ENCODE results near the gene SMIM32. TPM values are rescaled to one million over a fixed set of nuclear protein-coding genes. Genes with fewer than 3 reads are reported as not detected.

Gene SMIM32
- total RNA-seq, 4 donors from 2014 or later, result not detected

GRCh38 chr5:136200761-136201160, 7.8 kb upstream of the SMIM32 start:
- Histone ChIP-seq H3K27ac (no peak overlapping the region), H3K4me3 (no peak overlapping the region), H3K9me3 (peaks cover 0 to 7% (median 0%) of the 10 kb centered on the region in 3 donors), H3K27me3 (no peaks in the 10 kb centered on the region), H3K4me1 (peaks cover 0 to 11% (median 0%) of the 10 kb centered on the region in 3 donors), H3K36me3 (no peaks in the 10 kb centered on the region)
- ATAC-seq, result no peak
- no peak for TF ChIP-seq POLR2AphosphoS5 (IDR thresholded peaks at IDR 0.05)
- WGBS, 2 donors (ENCODE audit: low coverage in 1 of 2), result 60 to 83% methylated on average over 1 to 2 of the region's 3 CpGs

DNA sequence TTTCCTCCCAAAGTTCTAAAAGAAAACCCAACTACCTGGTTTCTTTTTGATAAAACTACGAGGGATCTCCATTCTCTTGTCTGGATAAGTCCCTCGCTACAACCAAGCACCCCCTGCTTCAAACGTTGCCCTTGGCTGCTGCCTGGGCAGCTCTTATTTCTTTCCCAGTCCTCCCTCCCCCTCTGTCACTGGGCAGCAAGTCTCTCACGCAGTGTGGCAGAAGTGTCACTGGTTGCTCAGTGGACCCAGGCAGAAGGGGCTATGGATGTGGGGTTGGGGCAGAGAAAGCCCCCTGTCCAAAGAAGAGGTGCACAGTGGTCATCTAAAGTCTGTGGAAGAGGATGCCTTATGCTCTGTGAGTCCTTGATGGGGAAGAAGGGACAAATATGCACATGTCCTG, 7.2 kb upstream of the SMIM32 start:
- Histone ChIP-seq H3K27ac (no peak overlapping the region), H3K27me3 (no peaks in the 10 kb centered on the region), H3K4me1 (peaks cover 0 to 14% (median 0%) of the 10 kb centered on the region in 3 donors), H3K9me3 (peaks cover 0 to under 1% (median 0%) of the 10 kb centered on the region in 3 donors), H3K36me3 (no peaks in the 10 kb centered on the region), H3K4me3 (no peak overlapping the region)
- 72% methylated on average over 3 of the region's 4 CpGs; no CpG with 5 or more reads in 1 of the 2 donors for WGBS, 2 donors (ENCODE audit: low coverage in 1 of 2)
- TF ChIP-seq, protein P1, sequence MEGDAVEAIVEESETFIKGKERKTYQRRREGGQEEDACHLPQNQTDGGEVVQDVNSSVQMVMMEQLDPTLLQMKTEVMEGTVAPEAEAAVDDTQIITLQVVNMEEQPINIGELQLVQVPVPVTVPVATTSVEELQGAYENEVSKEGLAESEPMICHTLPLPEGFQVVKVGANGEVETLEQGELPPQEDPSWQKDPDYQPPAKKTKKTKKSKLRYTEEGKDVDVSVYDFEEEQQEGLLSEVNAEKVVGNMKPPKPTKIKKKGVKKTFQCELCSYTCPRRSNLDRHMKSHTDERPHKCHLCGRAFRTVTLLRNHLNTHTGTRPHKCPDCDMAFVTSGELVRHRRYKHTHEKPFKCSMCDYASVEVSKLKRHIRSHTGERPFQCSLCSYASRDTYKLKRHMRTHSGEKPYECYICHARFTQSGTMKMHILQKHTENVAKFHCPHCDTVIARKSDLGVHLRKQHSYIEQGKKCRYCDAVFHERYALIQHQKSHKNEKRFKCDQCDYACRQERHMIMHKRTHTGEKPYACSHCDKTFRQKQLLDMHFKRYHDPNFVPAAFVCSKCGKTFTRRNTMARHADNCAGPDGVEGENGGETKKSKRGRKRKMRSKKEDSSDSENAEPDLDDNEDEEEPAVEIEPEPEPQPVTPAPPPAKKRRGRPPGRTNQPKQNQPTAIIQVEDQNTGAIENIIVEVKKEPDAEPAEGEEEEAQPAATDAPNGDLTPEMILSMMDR (IDR thresholded peaks at IDR 0.05), result no peak
- TF ChIP-seq POLR2AphosphoS5 (IDR thresholded peaks at IDR 0.05) (no peak), POLR2A (IDR thresholded peaks at IDR 0.05) (no peak), EP300 (IDR thresholded peaks at IDR 0.05) (no peak)
- no peak for ATAC-seq

DNA sequence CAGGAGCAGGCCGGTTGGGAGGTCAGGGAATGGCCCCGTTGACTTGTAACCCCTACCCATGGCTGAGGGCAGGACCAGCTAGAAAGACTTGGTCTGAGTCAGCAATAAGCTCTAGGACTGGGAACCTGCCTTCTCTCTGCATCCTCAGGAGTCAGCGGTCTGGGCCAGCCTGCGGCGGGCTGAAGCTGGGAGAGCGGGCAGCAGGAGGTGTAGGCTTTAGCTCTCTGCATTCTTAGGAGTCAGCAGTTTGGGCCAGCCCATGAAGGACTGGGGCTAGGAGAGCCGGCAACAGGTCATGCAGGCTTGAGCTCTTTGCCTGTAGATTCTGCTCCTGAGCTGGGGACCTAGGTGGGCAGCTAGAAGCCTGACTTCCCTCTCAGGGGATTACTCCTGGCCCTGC, 6.4 kb upstream of the SMIM32 start:
- H3K27me3 ChIP-seq, result no peaks in the 10 kb centered on the region
- 87% methylated on average over 2 of the region's 7 CpGs; no CpG with 5 or more reads in 1 of the 2 donors for WGBS, 2 donors (ENCODE audit: low coverage in 1 of 2)
- TF ChIP-seq, protein P1 (IDR thresholded peaks at IDR 0.05), result no peak
- no peak overlapping the region for H3K4me3 ChIP-seq
- H3K27ac ChIP-seq, result no peak overlapping the region
- no peaks in the 10 kb centered on the region for H3K9me3 ChIP-seq
- H3K4me1 ChIP-seq, result peaks cover 0 to 14% (median 0%) of the 10 kb centered on the region in 3 donors
- H3K36me3 ChIP-seq, result no peaks in the 10 kb centered on the region
- no peak for ATAC-seq

DNA sequence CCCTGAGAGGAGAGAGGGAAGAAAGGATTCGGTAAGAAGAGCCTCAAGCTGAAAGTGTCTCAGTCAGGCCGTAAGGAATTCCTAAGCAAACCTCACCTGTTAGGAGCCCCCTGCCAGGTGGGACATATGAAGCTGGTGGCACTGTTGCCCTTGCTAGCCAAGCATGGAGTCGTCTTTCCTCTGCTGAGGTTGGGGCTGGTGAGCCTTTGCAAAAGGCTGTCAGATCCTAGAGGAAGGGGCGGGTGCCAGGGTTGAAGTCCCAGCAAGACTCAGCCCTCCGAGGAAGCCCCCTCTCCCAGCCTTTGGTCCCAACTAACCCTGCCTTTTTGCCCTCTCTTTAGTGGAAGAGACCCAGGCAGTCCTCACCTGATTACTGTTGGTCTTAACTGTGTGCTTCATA, 5.5 kb upstream of the SMIM32 start:
- H3K27ac ChIP-seq, result no peak overlapping the region
- H3K9me3 ChIP-seq, result no peaks in the 10 kb centered on the region
- ATAC-seq, result no peak
- peaks cover 0 to 20% (median 0%) of the 10 kb centered on the region in 3 donors for H3K4me1 ChIP-seq
- peaks cover 4% of the 10 kb centered on the region for H3K27me3 ChIP-seq
- H3K4me3 ChIP-seq, result no peak overlapping the region
- no peaks in the 10 kb centered on the region for H3K36me3 ChIP-seq
- TF ChIP-seq, protein P1 (IDR thresholded peaks at IDR 0.05), result no peak
- 80 to 91% methylated on average over 1 to 3 of the region's 5 CpGs for WGBS, 2 donors (ENCODE audit: low coverage in 1 of 2)

DNA sequence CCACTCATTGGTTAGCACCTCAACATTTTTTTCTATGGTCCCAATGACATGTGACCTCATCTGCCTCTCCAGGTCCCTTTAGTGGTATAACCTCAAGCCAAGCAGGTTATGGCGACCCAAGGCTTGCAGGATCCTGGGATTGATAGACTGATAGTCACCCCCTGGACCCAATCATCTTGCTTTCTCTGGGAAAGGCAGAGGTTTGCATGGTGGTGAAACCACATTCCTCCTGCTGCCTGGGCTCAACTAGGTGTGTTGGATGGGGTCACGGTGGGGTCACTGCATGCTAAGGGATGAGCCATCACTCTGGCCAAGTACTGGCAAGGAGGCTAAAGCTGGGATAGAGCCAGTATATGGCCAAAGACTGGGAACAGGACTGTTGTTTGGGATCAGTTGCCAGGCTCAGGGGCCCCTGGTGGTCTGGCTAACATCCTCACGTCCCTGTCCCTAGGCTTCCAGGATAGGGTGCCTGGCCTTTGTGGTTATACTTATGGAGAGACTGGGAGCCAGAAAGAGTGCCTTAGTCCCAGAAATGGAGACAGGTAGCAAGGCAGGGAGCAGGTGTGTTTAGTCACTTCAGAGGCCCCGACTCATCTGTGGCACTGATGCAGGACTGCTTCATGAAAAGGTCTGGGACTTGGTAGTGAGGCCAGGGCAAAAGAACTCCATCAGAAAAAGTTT, 4.6 kb upstream of the SMIM32 start:
- Histone ChIP-seq H3K4me3 (no peak overlapping the region), H3K27me3 (peaks cover 13% of the 10 kb centered on the region), H3K9me3 (no peaks in the 10 kb centered on the region), H3K4me1 (peaks cover 0 to 28% (median 7%) of the 10 kb centered on the region in 3 donors), H3K36me3 (no peaks in the 10 kb centered on the region), H3K27ac (no peak overlapping the region)
- TF ChIP-seq POLR2AphosphoS5 (IDR thresholded peaks at IDR 0.05) (no peak), POLR2A (IDR thresholded peaks at IDR 0.05) (no peak), EP300 (IDR thresholded peaks at IDR 0.05) (no peak)
- TF ChIP-seq, protein P1 (IDR thresholded peaks at IDR 0.05), result no peak
- WGBS, 2 donors (ENCODE audit: low coverage in 1 of 2), result 100% methylated on average over 1 to 2 of the region's 4 CpGs
- ATAC-seq, result no peak
